ENCODE measurements around the gene USP25. TPM values are rescaled to one million over a fixed set of nuclear protein-coding genes. Genes with fewer than 3 reads are reported as not detected.

USP25 gene
- total and polyA plus RNA-seq, 2 experiments from 2014 or later = 23.5 to 39.0 TPM

- DNase-seq (ENCODE audit: low read depth in 1 of 2, low spot score in 1 of 2) = no peak
- Histone ChIP-seq H3K4me3 (no peak overlapping the region), H3K4me1 (ENCODE audit: low read depth) (peaks cover 25% of the 10 kb centered on the region)
These were observed 10.6 kb downstream of the USP25 start for GRCh38 chr21:15740383-15740782.

GRCh38 chr21:15741510-15741909 lies 11.7 kb downstream of the USP25 start:
- Histone ChIP-seq H3K4me3 (no peak overlapping the region), H3K9me3 (ENCODE audit: low read depth) (no peaks in the 10 kb centered on the region), H3K27ac (no peak overlapping the region), H3K4me1 (ENCODE audit: low read depth) (peaks cover 25% of the 10 kb centered on the region), H3K27me3 (no peaks in the 10 kb centered on the region), H3K36me3 (peaks cover 3% of the 10 kb centered on the region)
- DNase-seq (ENCODE audit: low read depth in 1 of 2, low spot score in 1 of 2) = peak in 1 of 2 donors; percentile 40
- no peak for TF ChIP-seq CTCF (IDR thresholded peaks at IDR 0.05; ENCODE audit: low read depth, low read length)

More at GRCh38 chr21:15740383-15740782, 10.6 kb downstream of the USP25 start:
- TF ChIP-seq CTCF (IDR thresholded peaks at IDR 0.05; ENCODE audit: low read depth, low read length) = no peak
- Histone ChIP-seq H3K9me3 (ENCODE audit: low read depth) (no peaks in the 10 kb centered on the region), H3K36me3 (peaks cover 3% of the 10 kb centered on the region), H3K27ac (no peak overlapping the region), H3K27me3 (no peaks in the 10 kb centered on the region)

GRCh38 chr21:15742052-15742670 lies 12.4 kb downstream of the USP25 start:
- no peaks in the 10 kb centered on the region for H3K27me3 ChIP-seq
- no peak overlapping the region for H3K4me3 ChIP-seq
- H3K4me1 ChIP-seq (ENCODE audit: low read depth) = peaks cover 25% of the 10 kb centered on the region
- no peak for TF ChIP-seq CTCF (IDR thresholded peaks at IDR 0.05; ENCODE audit: low read depth, low read length)
- no peak overlapping the region for H3K27ac ChIP-seq
- H3K36me3 ChIP-seq = peaks cover 3% of the 10 kb centered on the region
- no peaks in the 10 kb centered on the region for H3K9me3 ChIP-seq (ENCODE audit: low read depth)
- DNase-seq (ENCODE audit: low read depth in 1 of 2, low spot score in 1 of 2) = peak in 1 of 2 donors; percentile 17

- H3K27ac ChIP-seq = no peak overlapping the region
- peaks cover 25% of the 10 kb centered on the region for H3K4me1 ChIP-seq (ENCODE audit: low read depth)
- no peaks in the 10 kb centered on the region for H3K9me3 ChIP-seq (ENCODE audit: low read depth)
- no peak overlapping the region for H3K4me3 ChIP-seq
- H3K27me3 ChIP-seq = no peaks in the 10 kb centered on the region
- no peaks in the 10 kb centered on the region for H3K36me3 ChIP-seq
- no peak for DNase-seq (ENCODE audit: low read depth in 1 of 2, low spot score in 1 of 2)
- no peak for TF ChIP-seq CTCF (IDR thresholded peaks at IDR 0.05; ENCODE audit: low read depth, low read length)
These were observed 12.9 kb downstream of the USP25 start for GRCh38 chr21:15742694-15743093.

- H3K27ac ChIP-seq = peak overlapping the region; percentile 30
- H3K36me3 ChIP-seq = no peaks in the 10 kb centered on the region
- no peak for DNase-seq (ENCODE audit: low read depth in 1 of 2, low spot score in 1 of 2)
- no peaks in the 10 kb centered on the region for H3K27me3 ChIP-seq
- no peak for TF ChIP-seq CTCF (IDR thresholded peaks at IDR 0.05; ENCODE audit: low read depth, low read length)
- no peaks in the 10 kb centered on the region for H3K9me3 ChIP-seq (ENCODE audit: low read depth)
- H3K4me1 ChIP-seq (ENCODE audit: low read depth) = peaks cover 25% of the 10 kb centered on the region
- no peak overlapping the region for H3K4me3 ChIP-seq
These were observed 13.8 kb downstream of the USP25 start for GRCh38 chr21:15743593-15743992.
